HCT116 (cell line): ENCODE results near the gene CUX1. TPM values are rescaled to one million over a fixed set of nuclear protein-coding genes. Genes with fewer than 3 reads are reported as not detected.

Source experiments
- ATAC-seq: fragments of 200-7000 bp; cut with Tn5 transposase; 2 replicates; pipeline ENCODE4 v1.9.1; 2020; ENCODE audit warnings: mild to moderate bottlenecking, moderate library complexity
- BruUV-seq: library from RNA; stranded (reverse); fragments of 400-500 nt; replicated peaks from 2 replicates; lab custom pipeline; 2021; lab: Mats Ljungman, UMichigan
- CTCF ChIA-PET: fragments of 300-600 bp; sonication (Branson Sonifier 250); formaldehyde crosslinking; loops from one replicate; lab custom pipeline; 2021; ENCODE audit warnings: antibody characterized with exemption; lab: Charles Lee
- POLR2A ChIA-PET: fragments of 300-600, 350-600 bp; sonication (Branson Sonifier 250); formaldehyde crosslinking; loops from one replicate; lab custom pipeline; 2021; ENCODE audit warnings: antibody characterized with exemption; lab: Charles Lee
- RAD21 ChIA-PET, 2 experiments: fragments of 300-600 bp; sonication (Branson Sonifier 250); formaldehyde crosslinking; loops; one replicate each; lab custom pipeline; 2023; ENCODE audit warnings: low total read pairs in 2 of 2; ENCODE audit not compliant: uncharacterized antibody in 2 of 2, unreplicated experiment in 2 of 2, low non-redundant PET in 1 of 2; lab: Charles Lee
- DNase-seq: peaks from one replicate; pipeline ENCODE4 v3.0.0-alpha.2; 2010; ENCODE audit warnings: low read depth, low spot score
- H2AFZ ChIP-seq: fragments of 200-600 bp; shearing (Covaris generic), sonication (generic); 2 replicates; pipeline ENCODE4 v1.6.1; 2017; ENCODE audit warnings: low read depth, mixed run types, mixed read lengths, antibody characterized with exemption, low read length; ENCODE audit not compliant: poor library complexity, severe bottlenecking
- H3K27ac ChIP-seq: 2 replicates; pipeline ENCODE4 v1.5.1; 2012; ENCODE audit warnings: low read depth, low read length
- H3K27me3 ChIP-seq: fragments of 200-600 bp; sonication (generic); 2 replicates; pipeline ENCODE4 v1.6.1; 2016; ENCODE audit warnings: mixed run types, low read length, mixed read lengths; ENCODE audit not compliant: insufficient read depth
- H3K36me3 ChIP-seq, 2 experiments: fragments of 200-500 bp in 1 of 2; fragments of 200-600 bp in 1 of 2; sonication (Bioruptor generic) in 1 of 2; sonication (generic) in 1 of 2; 2 replicates each; pipeline versions ENCODE4 v1.5.1 to v1.6.1; 2014 to 2016; ENCODE audit warnings: low read length in 2 of 2, inconsistent platforms in 1 of 2, mixed read lengths in 1 of 2, mixed run types in 1 of 2; ENCODE audit not compliant: insufficient read depth in 2 of 2, control insufficient read depth in 1 of 2
- H3K4me1 ChIP-seq, 2 experiments: fragments of 200-600 bp in 1 of 2; sonication (generic) in 1 of 2; 2 replicates each; pipeline versions ENCODE4 v1.5.1 to v1.6.1; 2012 to 2017; ENCODE audit warnings: low read length in 2 of 2, inconsistent platforms in 1 of 2, mild to moderate bottlenecking in 1 of 2, mixed read lengths in 1 of 2, mixed run types in 1 of 2, moderate library complexity in 1 of 2; ENCODE audit not compliant: insufficient read depth in 2 of 2, control insufficient read depth in 1 of 2
- H3K4me2 ChIP-seq: fragments of 200-600 bp; sonication (generic); 2 replicates; pipeline ENCODE4 v1.6.1; 2017; ENCODE audit warnings: mixed run types, low read length, mixed read lengths
- H3K4me3 ChIP-seq, 2 experiments: fragments of 200-600 bp in 1 of 2; sonication (generic) in 1 of 2; replicated peaks in 1 of 2; 2 replicates each; pipeline ENCODE4 v1.5.1; 2011 to 2016; ENCODE audit warnings: low read length in 2 of 2, control low read depth in 1 of 2, low read depth in 1 of 2, mild to moderate bottlenecking in 1 of 2, mixed read lengths in 1 of 2, mixed run types in 1 of 2
- H3K79me2 ChIP-seq: fragments of 200-600 bp; sonication (generic); 2 replicates; pipeline ENCODE4 v1.6.1; 2017; ENCODE audit warnings: mild to moderate bottlenecking, mixed run types, low read length, moderate library complexity, mixed read lengths; ENCODE audit not compliant: insufficient read depth
- H3K9ac ChIP-seq: fragments of 200-600 bp; sonication (generic); 2 replicates; pipeline ENCODE4 v1.6.1; 2016; ENCODE audit warnings: low read length, mixed read lengths
- H3K9me2 ChIP-seq: fragments of 200-600 bp; sonication (generic), shearing (Covaris generic); 2 replicates; pipeline ENCODE4 v1.6.1; 2017; ENCODE audit warnings: mixed run types, mild to moderate bottlenecking, moderate library complexity; ENCODE audit not compliant: insufficient read depth
- H3K9me3 ChIP-seq, 2 experiments: fragments of 200-500 bp in 1 of 2; fragments of 200-600 bp in 1 of 2; sonication (Bioruptor generic) in 1 of 2; sonication (generic) in 1 of 2; 2 replicates each; pipeline ENCODE4 v1.6.1; 2014 to 2017; ENCODE audit warnings: low read length in 2 of 2, mixed read lengths in 2 of 2, inconsistent platforms in 1 of 2, low read depth in 1 of 2, mild to moderate bottlenecking in 1 of 2, mixed run types in 1 of 2, moderate library complexity in 1 of 2; ENCODE audit not compliant: control insufficient read depth in 1 of 2, insufficient read depth in 1 of 2
- H4K20me1 ChIP-seq: fragments of 200-600 bp; sonication (generic), shearing (Covaris generic); 2 replicates; pipeline ENCODE4 v1.6.1; 2017; ENCODE audit warnings: mixed run types, mild to moderate bottlenecking, moderate library complexity; ENCODE audit not compliant: insufficient read depth
- CBX3 ChIP-seq: IDR thresholded peaks from 2 replicates; pipeline ENCODE4 v1.6.1; 2012; ENCODE audit warnings: low read depth
- CEBPB ChIP-seq: IDR thresholded peaks from 2 replicates; pipeline ENCODE4 v1.6.1; 2012; ENCODE audit warnings: low read depth
- EGR1 ChIP-seq: IDR thresholded peaks from 2 replicates; pipeline ENCODE4 v1.6.1; 2012; ENCODE audit warnings: low read depth
- ELF1 ChIP-seq: IDR thresholded peaks from 2 replicates; pipeline ENCODE4 v1.6.1; 2012; ENCODE audit warnings: low read depth, borderline replicate concordance
- POLR2A ChIP-seq: IDR thresholded peaks from 2 replicates; pipeline ENCODE4 v1.7.0; 2011; ENCODE audit warnings: borderline replicate concordance; ENCODE audit not compliant: insufficient read depth, insufficient read length; ENCODE audit errors: extremely low read depth
- POLR2AphosphoS5 ChIP-seq: IDR thresholded peaks from 2 replicates; pipeline ENCODE4 v1.6.1; 2011; ENCODE audit warnings: mild to moderate bottlenecking, low read depth, low read length, moderate library complexity
- SIN3A ChIP-seq: IDR thresholded peaks from 2 replicates; pipeline ENCODE4 v1.6.1; 2012; ENCODE audit warnings: low read depth
- SP1 ChIP-seq: IDR thresholded peaks from 2 replicates; pipeline ENCODE4 v1.6.1; 2012; ENCODE audit warnings: low read depth
- SRF ChIP-seq: IDR thresholded peaks from 2 replicates; pipeline ENCODE4 v1.6.1; 2012; ENCODE audit warnings: low read depth
- TCF7L2 ChIP-seq: IDR thresholded peaks from 2 replicates; pipeline ENCODE4 v1.7.0; 2011; ENCODE audit warnings: borderline replicate concordance, inconsistent platforms; ENCODE audit not compliant: insufficient read depth, insufficient read length; ENCODE audit errors: extremely low read depth
- ZFX ChIP-seq: fragments of 450-650 bp; IDR thresholded peaks from 2 replicates; pipeline ENCODE4 v1.6.1; 2017
- ZNF274 ChIP-seq: fragments of 200-500 bp; sonication (Bioruptor generic); IDR thresholded peaks from 2 replicates; pipeline ENCODE4 v1.6.1; 2014; ENCODE audit warnings: mild to moderate bottlenecking, low read depth, low read length, inconsistent platforms
- intact Hi-C: fragments of 100-400 bp; cut with micrococcal nuclease; formaldehyde crosslinking; loops from 2 replicates; pipeline ENCODE4 v1.10.0; 2022
- total RNA-seq: library from RNA; stranded (reverse); gene quantifications from one replicate; pipeline ENCODE4 v1.2.1, GENCODE V29; 2021; ENCODE audit not compliant: unreplicated experiment
- TF ChIP-seq, protein P1 (sequence below): IDR thresholded peaks from 2 replicates; pipeline ENCODE4 v1.6.1; 2011; ENCODE audit warnings: mild to moderate bottlenecking, low read length, moderate library complexity; ENCODE audit not compliant: insufficient replicate concordance; ENCODE audit errors: extremely low read depth
- TF ChIP-seq, protein P2 (sequence below): IDR thresholded peaks from 2 replicates; pipeline ENCODE4 v1.6.1; 2012
- TF ChIP-seq, protein P3 (sequence below): IDR thresholded peaks from 2 replicates; pipeline ENCODE4 v1.6.1; 2012; ENCODE audit warnings: low read depth
- TF ChIP-seq, protein P4 (sequence below), 3 experiments: fragments of 200-600 bp in 1 of 3; sonication (generic) in 1 of 3; IDR thresholded peaks in 2 of 3; conservative IDR thresholded peaks in 1 of 3; 2 replicates each; pipeline ENCODE4 v1.5.1; 2012 to 2017; ENCODE audit warnings: low read depth in 2 of 3, low read length in 2 of 3, antibody characterized with exemption in 1 of 3, borderline replicate concordance in 1 of 3, control low read depth in 1 of 3, mild to moderate bottlenecking in 1 of 3, mixed read lengths in 1 of 3, mixed run types in 1 of 3, moderate library complexity in 1 of 3; ENCODE audit not compliant: insufficient read depth in 1 of 3
- TF ChIP-seq, protein P5 (sequence below): IDR thresholded peaks from 2 replicates; pipeline ENCODE4 v1.6.1; 2012

CUX1 gene
- total RNA-seq, 1 experiment from 2014 or later: 68.9 TPM

DNA sequence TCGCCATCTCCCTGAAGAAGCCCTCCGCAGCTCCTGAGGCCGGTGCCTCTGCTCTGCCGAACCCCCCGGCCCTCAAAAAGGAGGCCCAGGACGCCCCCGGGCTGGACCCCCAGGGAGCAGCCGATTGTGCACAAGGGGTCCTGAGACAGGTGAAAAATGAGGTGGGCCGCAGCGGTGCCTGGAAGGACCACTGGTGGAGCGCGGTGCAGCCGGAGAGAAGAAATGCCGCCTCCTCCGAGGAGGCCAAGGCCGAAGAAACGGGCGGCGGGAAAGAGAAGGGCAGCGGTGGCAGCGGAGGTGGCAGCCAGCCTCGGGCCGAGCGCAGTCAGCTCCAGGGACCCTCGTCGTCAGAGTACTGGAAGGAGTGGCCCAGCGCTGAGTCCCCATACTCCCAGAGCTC lies 384.1 kb downstream of the CUX1 start:
- ChIA-PET RAD21 (no interaction called here), CTCF (no interaction called here), POLR2A (no interaction called here)
- no peaks in the 10 kb centered on the region for H3K27me3 ChIP-seq
- no peaks in the 10 kb centered on the region for H3K79me2 ChIP-seq
- no peak overlapping the region for H3K27ac ChIP-seq
- no peaks in the 10 kb centered on the region for H4K20me1 ChIP-seq
- no peak overlapping the region for H3K9ac ChIP-seq
- H3K4me3 ChIP-seq: no peak overlapping the region
- no TSS peak for BruUV-seq
- no peaks in the 10 kb centered on the region for H3K4me1 ChIP-seq
- no peak overlapping the region for H3K4me2 ChIP-seq
- DNase-seq (no peak), ATAC-seq (no peak)
- no peak overlapping the region for H2AFZ ChIP-seq
- peaks cover 4 to 10% of the 10 kb centered on the region in 2 experiments; a peak in 2 of 4 replicates for H3K36me3 ChIP-seq
- H3K9me3 ChIP-seq: no peaks in the 10 kb centered on the region
- H3K9me2 ChIP-seq: no peaks in the 10 kb centered on the region
- TF ChIP-seq SP1 (no peak), CEBPB (no peak), ZNF274 (no peak), EGR1 (no peak), SRF (no peak), POLR2A (no peak), TCF7L2 (no peak), ZFX (no peak), CBX3 (no peak), ELF1 (no peak), SIN3A (no peak), POLR2AphosphoS5 (no peak)
- TF ChIP-seq, protein P1, sequence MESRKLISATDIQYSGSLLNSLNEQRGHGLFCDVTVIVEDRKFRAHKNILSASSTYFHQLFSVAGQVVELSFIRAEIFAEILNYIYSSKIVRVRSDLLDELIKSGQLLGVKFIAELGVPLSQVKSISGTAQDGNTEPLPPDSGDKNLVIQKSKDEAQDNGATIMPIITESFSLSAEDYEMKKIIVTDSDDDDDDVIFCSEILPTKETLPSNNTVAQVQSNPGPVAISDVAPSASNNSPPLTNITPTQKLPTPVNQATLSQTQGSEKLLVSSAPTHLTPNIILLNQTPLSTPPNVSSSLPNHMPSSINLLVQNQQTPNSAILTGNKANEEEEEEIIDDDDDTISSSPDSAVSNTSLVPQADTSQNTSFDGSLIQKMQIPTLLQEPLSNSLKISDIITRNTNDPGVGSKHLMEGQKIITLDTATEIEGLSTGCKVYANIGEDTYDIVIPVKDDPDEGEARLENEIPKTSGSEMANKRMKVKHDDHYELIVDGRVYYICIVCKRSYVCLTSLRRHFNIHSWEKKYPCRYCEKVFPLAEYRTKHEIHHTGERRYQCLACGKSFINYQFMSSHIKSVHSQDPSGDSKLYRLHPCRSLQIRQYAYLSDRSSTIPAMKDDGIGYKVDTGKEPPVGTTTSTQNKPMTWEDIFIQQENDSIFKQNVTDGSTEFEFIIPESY: no peak
- TF ChIP-seq, protein P2, sequence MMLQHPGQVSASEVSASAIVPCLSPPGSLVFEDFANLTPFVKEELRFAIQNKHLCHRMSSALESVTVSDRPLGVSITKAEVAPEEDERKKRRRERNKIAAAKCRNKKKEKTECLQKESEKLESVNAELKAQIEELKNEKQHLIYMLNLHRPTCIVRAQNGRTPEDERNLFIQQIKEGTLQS: no peak
- TF ChIP-seq, protein P3, sequence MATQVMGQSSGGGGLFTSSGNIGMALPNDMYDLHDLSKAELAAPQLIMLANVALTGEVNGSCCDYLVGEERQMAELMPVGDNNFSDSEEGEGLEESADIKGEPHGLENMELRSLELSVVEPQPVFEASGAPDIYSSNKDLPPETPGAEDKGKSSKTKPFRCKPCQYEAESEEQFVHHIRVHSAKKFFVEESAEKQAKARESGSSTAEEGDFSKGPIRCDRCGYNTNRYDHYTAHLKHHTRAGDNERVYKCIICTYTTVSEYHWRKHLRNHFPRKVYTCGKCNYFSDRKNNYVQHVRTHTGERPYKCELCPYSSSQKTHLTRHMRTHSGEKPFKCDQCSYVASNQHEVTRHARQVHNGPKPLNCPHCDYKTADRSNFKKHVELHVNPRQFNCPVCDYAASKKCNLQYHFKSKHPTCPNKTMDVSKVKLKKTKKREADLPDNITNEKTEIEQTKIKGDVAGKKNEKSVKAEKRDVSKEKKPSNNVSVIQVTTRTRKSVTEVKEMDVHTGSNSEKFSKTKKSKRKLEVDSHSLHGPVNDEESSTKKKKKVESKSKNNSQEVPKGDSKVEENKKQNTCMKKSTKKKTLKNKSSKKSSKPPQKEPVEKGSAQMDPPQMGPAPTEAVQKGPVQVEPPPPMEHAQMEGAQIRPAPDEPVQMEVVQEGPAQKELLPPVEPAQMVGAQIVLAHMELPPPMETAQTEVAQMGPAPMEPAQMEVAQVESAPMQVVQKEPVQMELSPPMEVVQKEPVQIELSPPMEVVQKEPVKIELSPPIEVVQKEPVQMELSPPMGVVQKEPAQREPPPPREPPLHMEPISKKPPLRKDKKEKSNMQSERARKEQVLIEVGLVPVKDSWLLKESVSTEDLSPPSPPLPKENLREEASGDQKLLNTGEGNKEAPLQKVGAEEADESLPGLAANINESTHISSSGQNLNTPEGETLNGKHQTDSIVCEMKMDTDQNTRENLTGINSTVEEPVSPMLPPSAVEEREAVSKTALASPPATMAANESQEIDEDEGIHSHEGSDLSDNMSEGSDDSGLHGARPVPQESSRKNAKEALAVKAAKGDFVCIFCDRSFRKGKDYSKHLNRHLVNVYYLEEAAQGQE: no peak
- TF ChIP-seq, protein P4, sequence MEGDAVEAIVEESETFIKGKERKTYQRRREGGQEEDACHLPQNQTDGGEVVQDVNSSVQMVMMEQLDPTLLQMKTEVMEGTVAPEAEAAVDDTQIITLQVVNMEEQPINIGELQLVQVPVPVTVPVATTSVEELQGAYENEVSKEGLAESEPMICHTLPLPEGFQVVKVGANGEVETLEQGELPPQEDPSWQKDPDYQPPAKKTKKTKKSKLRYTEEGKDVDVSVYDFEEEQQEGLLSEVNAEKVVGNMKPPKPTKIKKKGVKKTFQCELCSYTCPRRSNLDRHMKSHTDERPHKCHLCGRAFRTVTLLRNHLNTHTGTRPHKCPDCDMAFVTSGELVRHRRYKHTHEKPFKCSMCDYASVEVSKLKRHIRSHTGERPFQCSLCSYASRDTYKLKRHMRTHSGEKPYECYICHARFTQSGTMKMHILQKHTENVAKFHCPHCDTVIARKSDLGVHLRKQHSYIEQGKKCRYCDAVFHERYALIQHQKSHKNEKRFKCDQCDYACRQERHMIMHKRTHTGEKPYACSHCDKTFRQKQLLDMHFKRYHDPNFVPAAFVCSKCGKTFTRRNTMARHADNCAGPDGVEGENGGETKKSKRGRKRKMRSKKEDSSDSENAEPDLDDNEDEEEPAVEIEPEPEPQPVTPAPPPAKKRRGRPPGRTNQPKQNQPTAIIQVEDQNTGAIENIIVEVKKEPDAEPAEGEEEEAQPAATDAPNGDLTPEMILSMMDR (IDR thresholded peaks at IDR 0.05 in 2 of 3, conservative IDR thresholded peaks at IDR 0.05 in 1 of 3; ENCODE audit: borderline replicate concordance in 1 of 3, insufficient read depth in 1 of 3, low read depth in 2 of 3, low read length in 2 of 3): no peak
- TF ChIP-seq, protein P5, sequence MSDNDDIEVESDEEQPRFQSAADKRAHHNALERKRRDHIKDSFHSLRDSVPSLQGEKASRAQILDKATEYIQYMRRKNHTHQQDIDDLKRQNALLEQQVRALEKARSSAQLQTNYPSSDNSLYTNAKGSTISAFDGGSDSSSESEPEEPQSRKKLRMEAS: no peak
- intact Hi-C loops: no loop called here
